Aortic smooth muscle cell (primary cell): Measurements from ENCODE around the gene IFFO2. TPM values are rescaled to one million over a fixed set of nuclear protein-coding genes. Genes with fewer than 3 reads are reported as not detected.

Experiments used
- total RNA-seq: library from RNA; depleted of rRNA; stranded (reverse); fragments of >200 nt; gene quantifications from 2 replicates; pipeline ENCODE4 v1.2.3, GENCODE V29; 2014

The IFFO2 gene
- total RNA-seq: 10.2 and 11.3 TPM in 2 replicates

DNA sequence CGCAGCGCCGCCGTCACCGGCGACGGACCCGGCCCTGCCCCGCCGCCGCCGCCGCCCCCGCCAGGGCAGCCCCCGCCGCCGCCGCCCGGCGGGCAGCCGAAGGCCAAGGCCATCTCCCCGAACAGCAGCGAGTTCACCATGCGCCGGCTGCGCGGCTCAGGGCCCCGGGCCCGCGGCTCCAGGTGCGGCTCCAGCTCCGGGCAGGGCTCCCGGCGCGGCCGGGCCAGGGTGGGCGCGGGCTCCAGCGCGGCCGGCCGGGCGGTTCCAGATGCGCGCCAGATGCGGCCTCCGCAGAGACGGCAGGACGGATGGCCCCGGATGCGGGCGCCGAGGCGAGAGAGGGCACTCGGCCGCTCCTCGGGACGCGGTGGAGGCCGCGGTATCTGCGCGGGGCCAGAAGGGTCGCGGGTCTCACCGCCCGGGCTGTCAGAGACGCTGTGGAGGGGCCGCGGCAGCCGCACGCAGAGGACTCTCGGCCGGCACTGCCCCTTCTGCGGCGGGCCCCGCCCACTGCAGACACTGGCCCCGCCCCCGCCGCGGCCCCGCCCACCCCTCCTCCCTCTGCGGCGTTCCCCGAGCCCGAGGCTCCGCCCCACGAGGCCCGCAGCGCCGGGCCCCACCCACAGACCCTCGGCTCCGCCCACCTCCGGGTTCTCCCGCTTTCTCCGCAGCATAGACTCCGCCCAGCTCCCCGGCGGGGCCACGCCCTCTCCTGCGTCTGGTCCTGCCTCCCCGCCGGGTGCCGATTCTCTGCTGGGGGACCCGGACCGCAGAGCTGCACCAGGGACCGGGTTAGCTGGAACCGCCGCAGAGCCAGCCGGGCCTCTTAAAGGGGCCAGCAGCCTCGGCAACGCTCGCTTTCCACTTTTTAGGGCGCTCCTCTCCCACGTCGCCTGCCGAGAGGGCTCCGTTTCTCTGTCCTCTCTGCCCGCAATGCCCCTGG, at the start of gene IFFO2:
TSS of gene IFFO2 (minus strand) at position 484 of the 943 bp plus-strand sequence. CDS start at position 140, 344 bp downstream.

GRCh38 chr1:18902523-18903290, 53.8 kb downstream of the IFFO2 start, which contains the start of gene ALDH4A1:
Gene ALDH4A1 (minus strand): TSS chr1:18902555. CDS start chr1:18902523, 32 bp downstream.

GRCh38 chr1:18859560-18859959, 96.9 kb downstream of the IFFO2 start, which contains the start of gene TAS1R2:
Gene TAS1R2 (minus strand): TSS chr1:18859660. CDS start chr1:18859660, 0 bp downstream.

Other genes with a start within 250 kb of the IFFO2 start
- gene TAS1R2, start 97.0 kb downstream of the IFFO2 start, total RNA-seq: not detected in 2 replicates
- 12.0 and 12.7 TPM in 2 replicates for gene ALDH4A1, start 54.1 kb downstream of the IFFO2 start, total RNA-seq